Measurements from ENCODE around the gene PANX2. TPM values are rescaled to one million over a fixed set of nuclear protein-coding genes. Genes with fewer than 3 reads are reported as not detected.

Gene PANX2
- total RNA-seq, 3 donors from 2014 or later, result 1.1 to 2.9 (median 1.4) TPM

DNA sequence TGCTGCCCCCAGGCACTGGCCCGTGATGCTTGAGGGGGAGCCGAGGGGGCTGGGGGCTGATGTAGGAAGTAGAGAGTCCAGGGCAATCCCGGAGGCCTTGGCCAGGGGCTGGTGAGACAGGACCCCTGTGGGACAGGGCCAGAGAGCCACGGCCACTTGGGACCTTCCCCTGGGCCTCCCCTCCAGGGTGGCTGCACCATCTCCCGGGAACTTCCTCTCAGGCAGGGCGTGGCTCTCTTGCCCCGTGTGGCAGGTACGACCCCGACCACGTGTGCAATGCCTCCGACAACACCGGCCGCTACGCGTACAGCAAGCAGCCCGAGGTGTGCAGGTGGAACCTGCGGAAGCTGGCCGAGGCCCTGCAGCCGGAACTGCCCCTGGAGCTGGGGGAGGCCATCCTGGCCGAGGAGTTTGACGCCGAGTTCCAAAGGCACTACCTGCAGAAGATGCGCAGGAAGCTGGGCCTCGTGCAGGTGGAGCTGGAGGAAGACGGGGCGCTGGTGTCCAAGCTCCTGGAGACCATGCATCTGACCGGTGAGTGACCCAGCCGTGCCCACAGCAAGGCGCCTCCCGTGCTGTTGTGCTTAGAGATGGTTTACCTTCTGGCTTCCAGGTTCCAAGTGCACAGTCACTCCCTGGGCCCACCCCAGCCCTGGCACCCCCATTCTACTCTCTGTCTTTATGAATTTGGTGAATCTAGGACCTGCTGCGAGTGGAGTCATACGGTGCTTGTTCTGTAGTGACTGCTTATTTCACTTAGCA is 40.0 kb downstream of the PANX2 start:
- ATAC-seq, result no peak

DNA sequence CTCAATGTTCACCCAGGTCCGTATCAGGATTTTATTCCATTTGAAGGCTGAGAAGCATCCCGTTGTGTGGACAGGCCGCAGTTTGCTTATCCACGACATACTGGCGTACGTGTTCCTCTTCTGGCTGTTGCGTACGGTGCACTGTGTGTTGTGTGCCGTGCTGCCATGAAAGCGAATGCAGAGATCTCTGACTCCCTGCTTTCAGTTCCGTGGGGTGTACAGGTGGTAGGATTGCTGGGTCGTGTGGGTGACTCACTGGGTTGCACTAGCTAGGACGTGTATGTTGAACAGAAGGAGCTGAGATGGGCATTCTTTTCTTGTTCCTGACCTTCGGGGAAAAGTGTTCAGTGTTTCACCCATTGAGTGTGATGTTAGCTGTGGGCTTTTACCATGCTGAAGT is 40.6 kb downstream of the PANX2 start:
- no peaks in the 10 kb centered on the region for H3K9me3 Mint-ChIP-seq
- peaks cover 16% of the 10 kb centered on the region for H3K4me1 Mint-ChIP-seq (ENCODE audit: low read depth)
- no peak overlapping the region for H3K4me3 Mint-ChIP-seq
- ATAC-seq (no peak), DNase-seq (no peak)
- peaks cover 28% of the 10 kb centered on the region for H3K36me3 Mint-ChIP-seq (ENCODE audit: insufficient read depth)
- no peaks in the 10 kb centered on the region for H3K27me3 Mint-ChIP-seq (ENCODE audit: low read depth)

More for the DNA sequence above, 40.0 kb downstream of the PANX2 start:
- Mint-ChIP-seq H3K36me3 (ENCODE audit: insufficient read depth) (peaks cover 23% of the 10 kb centered on the region), H3K9me3 (no peaks in the 10 kb centered on the region), H3K4me1 (ENCODE audit: low read depth) (peaks cover 16% of the 10 kb centered on the region), H3K27me3 (ENCODE audit: low read depth) (no peaks in the 10 kb centered on the region), H3K4me3 (no peak overlapping the region)
- DNase-seq, result no peak

DNA sequence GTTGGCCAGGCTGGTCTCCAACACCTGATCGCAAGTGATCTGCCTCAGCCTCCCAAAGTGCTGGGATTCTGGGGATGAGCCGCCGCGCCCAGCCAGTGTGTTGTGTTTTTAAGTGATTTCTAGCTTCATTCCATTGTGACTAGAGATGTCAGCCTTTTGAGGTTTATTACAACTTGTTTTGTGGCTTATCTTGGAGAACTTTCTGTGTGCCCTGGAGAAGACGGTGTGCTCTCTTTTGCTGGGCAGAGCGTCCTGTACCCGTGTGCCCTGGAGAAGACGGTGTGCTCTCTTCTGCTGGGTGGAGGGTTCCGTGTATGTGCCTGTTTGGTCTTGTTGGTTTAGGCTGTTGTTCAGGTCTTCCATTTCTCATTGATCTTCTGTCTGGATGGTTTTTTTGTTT is 42.7 kb downstream of the PANX2 start:
- H3K36me3 Mint-ChIP-seq (ENCODE audit: insufficient read depth), result peaks cover 32% of the 10 kb centered on the region
- H3K9me3 Mint-ChIP-seq, result no peaks in the 10 kb centered on the region
- H3K4me1 Mint-ChIP-seq (ENCODE audit: low read depth), result peaks cover 16% of the 10 kb centered on the region
- DNase-seq (no peak), ATAC-seq (no peak)
- no peak overlapping the region for H3K4me3 Mint-ChIP-seq
- no peaks in the 10 kb centered on the region for H3K27me3 Mint-ChIP-seq (ENCODE audit: low read depth)

DNA sequence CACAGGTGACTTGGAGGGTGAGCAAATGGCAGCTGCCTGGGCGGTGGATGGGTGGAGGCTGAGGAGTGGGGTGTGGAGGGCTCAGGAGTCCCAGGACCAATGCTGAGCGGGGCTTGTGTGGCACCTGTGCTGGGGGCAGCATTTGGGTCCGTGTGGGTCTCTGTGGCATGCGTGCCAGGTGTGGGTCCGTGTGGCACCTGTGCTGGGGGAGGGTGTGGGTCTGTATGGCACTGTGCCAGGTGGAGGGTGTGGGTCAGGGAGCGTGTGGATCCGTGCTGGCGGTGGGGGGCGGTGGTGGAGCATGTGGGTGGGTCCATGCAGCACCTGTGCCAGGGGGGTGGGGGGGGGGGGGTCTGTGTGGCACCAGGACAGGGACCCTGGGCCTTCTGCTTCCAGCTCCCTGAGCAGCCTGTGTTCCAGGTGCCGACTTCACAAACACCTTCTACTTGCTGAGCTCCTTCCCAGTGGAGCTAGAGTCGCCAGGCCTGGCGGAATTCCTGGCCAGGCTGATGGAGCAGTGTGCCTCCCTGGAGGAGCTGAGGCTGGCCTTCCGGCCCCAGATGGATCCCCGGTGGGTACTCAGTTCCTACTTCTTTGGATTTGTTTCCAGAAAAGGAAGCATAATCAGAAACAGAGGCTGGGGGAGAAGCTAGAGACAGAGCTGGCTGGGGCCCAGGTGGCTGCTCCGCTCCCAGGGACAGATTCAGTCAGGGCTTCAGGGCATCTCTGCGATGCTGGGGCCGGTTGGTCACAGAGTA is 44.9 kb downstream of the PANX2 start:
- no peak for DNase-seq
- no peak for ATAC-seq
- Mint-ChIP-seq H3K36me3 (ENCODE audit: insufficient read depth) (peaks cover 28% of the 10 kb centered on the region), H3K4me3 (no peak overlapping the region), H3K27me3 (ENCODE audit: low read depth) (no peaks in the 10 kb centered on the region), H3K9me3 (no peaks in the 10 kb centered on the region), H3K4me1 (ENCODE audit: low read depth) (peaks cover 12% of the 10 kb centered on the region)

DNA sequence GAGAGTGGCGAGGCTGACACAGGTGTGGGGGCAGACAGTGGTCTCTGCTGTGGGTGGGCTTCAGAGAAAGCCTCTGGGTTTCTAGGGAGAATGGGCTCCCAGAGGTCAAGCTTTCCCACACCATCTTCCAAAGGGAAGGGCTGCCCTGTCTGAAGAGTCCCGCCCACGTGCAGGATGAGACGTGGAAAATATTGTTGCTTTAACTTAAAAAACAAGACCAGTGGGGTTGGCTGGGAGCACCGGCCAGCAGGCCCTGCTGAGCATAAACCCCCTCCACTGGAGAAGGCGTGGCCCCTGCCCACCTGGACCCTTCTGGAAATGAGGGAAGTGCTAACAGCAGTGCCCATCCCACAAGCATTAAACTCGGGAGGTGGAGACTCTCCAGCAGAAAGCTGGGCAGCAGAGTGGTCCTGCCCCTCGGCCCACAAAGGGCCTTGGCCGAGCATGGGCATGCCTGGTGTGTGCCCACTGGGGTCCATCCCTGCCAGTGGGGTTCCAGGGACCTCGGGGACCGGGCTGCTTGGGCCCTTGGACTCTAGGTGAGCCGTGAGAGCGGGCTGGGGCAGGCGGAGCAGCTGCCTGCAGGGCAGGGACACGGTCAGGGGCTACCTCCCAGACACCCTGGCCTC is 45.6 kb downstream of the PANX2 start:
- H3K9me3 Mint-ChIP-seq, result no peaks in the 10 kb centered on the region
- peaks cover 27% of the 10 kb centered on the region for H3K36me3 Mint-ChIP-seq (ENCODE audit: insufficient read depth)
- H3K4me3 Mint-ChIP-seq, result no peak overlapping the region
- no peak for DNase-seq
- ATAC-seq, result no peak
- H3K4me1 Mint-ChIP-seq (ENCODE audit: low read depth), result peaks cover 11% of the 10 kb centered on the region
- H3K27me3 Mint-ChIP-seq (ENCODE audit: low read depth), result no peaks in the 10 kb centered on the region

DNA sequence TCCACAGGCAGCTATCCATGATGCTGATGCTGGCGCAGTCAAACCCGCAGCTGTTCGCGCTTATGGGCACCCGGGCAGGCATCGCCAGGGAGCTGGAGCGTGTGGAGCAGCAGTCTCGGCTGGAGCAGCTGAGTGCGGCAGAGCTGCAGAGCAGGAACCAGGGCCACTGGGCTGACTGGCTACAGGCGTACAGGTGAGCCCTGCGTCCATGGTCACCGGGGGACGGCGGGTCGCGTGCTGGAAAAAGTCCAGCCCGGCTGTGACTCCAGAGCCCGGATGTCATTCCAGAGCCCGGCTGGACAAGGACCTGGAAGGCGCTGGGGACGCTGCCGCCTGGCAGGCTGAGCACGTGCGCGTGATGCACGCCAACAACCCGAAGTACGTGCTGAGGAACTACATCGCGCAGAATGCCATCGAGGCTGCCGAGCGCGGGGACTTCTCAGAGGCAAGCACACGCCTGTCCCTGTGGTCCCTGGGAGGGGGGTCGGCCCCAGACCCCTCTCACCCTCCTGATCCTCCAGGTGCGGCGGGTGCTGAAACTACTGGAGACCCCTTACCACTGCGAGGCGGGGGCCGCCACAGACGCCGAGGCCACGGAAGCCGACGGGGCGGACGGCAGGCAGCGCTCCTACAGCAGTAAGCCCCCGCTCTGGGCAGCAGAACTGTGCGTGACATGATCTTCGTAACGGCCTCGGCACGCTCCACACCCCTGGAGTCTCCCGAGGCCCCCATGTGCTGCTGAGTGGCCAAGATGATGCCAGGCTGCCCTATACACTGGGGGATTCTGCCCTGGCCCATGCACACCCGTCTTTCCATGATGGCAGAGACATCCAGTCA is 46.4 kb downstream of the PANX2 start:
- no peaks in the 10 kb centered on the region for H3K9me3 Mint-ChIP-seq
- DNase-seq, result no peak
- no peak overlapping the region for H3K4me3 Mint-ChIP-seq
- peaks cover 25% of the 10 kb centered on the region for H3K36me3 Mint-ChIP-seq (ENCODE audit: insufficient read depth)
- peaks cover 10% of the 10 kb centered on the region for H3K4me1 Mint-ChIP-seq (ENCODE audit: low read depth)
- H3K27me3 Mint-ChIP-seq (ENCODE audit: low read depth), result no peaks in the 10 kb centered on the region
- ATAC-seq, result peak in 1 of 2 donors; percentile 16

DNA sequence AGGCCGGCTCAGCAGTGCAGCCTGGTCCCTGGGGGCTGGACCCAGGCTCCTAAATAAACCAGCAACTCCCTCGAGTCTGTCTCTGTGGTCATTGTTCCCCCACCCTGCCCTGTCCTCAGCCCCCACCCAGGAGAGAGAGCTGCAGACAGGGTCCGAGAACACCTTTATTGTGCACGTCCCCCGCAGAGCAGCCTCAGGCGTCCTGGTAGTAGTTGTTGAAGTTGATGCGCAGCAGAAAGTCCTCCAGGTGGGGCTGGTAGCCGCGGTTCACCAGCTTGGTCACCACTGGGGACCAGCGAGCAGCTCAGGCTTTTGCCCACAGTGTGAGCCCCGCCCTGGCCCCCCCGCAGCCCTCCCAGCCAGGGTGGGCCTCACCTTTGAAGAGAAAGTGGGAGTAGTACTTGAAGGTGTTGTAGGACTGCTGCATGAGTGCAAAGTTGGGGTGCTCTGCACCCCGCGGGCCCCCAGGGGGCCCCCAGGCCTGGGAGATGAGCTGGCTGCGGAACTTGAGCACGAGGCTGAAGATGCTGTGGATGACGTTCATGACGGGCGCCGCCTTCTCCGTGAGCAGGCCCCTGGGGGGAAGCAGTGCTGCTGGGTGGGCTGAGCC is 47.1 kb downstream of the PANX2 start:
- H3K36me3 Mint-ChIP-seq (ENCODE audit: insufficient read depth), result peaks cover 23% of the 10 kb centered on the region
- ATAC-seq, result no peak

DNA sequence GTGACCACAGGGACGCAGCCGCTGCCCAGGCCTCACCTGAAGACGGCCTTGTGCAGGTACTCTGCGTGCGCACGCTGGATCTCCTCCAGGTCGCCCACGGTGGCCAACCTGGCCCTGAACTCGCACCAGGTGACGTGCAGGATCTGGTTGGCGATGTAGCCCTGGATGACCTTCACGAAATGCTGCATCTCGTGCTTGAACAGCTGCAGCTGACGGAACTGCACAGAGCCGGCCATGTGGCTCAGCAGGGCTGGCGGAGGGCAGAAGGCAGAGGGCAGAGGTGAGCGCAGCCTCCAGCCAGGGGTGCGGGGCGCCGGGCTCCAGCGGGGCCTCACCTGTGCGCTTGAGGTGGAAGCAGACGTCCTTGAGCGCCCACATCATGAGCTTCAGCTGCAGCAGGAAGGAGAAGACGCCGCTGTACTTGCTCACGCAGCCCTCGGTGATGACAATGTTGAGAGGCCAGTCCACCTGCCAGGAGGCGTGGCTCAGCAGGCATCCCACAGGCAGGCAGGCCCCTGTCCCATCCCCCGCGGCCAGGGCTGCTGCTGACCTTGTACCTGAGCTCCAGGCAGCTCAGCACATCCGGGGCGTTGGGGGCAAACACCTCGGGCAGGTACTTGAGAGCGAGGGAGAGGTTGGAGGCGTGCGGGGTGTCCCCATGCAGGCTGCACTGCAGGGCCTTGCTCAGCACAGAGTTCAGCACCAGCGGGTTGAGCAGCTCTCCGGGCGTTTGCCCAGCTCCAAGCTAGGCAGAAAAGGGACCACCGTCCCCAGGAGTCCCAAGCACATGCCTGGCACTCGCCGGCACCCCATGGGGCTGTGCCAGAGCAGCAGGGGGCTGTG is 47.8 kb downstream of the PANX2 start:
- no peak for DNase-seq
- peaks cover 4% of the 10 kb centered on the region for H3K4me1 Mint-ChIP-seq (ENCODE audit: low read depth)
- H3K27me3 Mint-ChIP-seq (ENCODE audit: low read depth), result no peaks in the 10 kb centered on the region
- no peak overlapping the region for H3K4me3 Mint-ChIP-seq
- ATAC-seq, result no peak
- H3K9me3 Mint-ChIP-seq, result no peaks in the 10 kb centered on the region
- H3K36me3 Mint-ChIP-seq (ENCODE audit: insufficient read depth), result peaks cover 25% of the 10 kb centered on the region

More for the DNA sequence above, 47.1 kb downstream of the PANX2 start:
- Mint-ChIP-seq H3K4me3 (no peak overlapping the region), H3K4me1 (ENCODE audit: low read depth) (peaks cover 7% of the 10 kb centered on the region), H3K27me3 (ENCODE audit: low read depth) (no peaks in the 10 kb centered on the region), H3K9me3 (no peaks in the 10 kb centered on the region)
- no peak for DNase-seq

DNA sequence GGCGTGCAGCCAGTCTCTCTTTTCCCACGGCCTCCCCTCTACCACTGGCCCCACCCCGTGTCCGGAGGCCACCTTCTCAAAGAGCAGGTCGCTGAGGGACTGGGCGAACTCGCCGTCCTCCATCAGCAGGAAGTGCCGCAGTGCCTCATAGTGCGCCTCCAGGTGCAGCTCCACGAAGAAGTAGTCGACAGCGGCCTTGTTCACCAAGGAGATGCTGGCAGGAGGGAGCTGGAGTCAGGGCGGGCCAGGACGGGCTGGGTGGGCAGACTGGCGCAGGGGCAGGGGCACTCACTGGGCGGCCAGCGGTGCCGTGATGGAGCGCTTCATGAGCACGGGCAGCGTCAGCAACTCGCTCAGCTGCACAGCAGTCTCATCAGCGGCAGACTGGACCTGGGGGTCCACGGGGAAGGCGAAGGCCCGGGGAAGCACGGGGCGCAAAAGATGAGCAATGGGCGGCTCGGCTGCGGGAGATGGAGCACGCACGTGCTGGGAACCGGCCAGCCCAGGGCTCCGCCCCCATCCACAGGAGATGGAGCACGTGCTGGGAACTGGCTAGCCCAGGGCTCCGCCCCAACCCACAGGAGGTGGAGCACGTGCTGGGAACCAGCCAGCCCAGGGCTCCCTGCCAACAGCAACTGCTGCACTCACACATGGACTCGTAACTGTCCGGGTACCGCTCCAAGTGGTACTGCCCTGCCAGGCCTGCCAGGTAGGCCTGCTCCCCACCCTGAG is 48.6 kb downstream of the PANX2 start:
- Mint-ChIP-seq H3K4me1 (ENCODE audit: low read depth) (peaks cover 4% of the 10 kb centered on the region), H3K4me3 (no peak overlapping the region), H3K27me3 (ENCODE audit: low read depth) (no peaks in the 10 kb centered on the region), H3K36me3 (ENCODE audit: insufficient read depth) (peaks cover 26% of the 10 kb centered on the region), H3K9me3 (no peaks in the 10 kb centered on the region)
- ATAC-seq (no peak), DNase-seq (no peak)

DNA sequence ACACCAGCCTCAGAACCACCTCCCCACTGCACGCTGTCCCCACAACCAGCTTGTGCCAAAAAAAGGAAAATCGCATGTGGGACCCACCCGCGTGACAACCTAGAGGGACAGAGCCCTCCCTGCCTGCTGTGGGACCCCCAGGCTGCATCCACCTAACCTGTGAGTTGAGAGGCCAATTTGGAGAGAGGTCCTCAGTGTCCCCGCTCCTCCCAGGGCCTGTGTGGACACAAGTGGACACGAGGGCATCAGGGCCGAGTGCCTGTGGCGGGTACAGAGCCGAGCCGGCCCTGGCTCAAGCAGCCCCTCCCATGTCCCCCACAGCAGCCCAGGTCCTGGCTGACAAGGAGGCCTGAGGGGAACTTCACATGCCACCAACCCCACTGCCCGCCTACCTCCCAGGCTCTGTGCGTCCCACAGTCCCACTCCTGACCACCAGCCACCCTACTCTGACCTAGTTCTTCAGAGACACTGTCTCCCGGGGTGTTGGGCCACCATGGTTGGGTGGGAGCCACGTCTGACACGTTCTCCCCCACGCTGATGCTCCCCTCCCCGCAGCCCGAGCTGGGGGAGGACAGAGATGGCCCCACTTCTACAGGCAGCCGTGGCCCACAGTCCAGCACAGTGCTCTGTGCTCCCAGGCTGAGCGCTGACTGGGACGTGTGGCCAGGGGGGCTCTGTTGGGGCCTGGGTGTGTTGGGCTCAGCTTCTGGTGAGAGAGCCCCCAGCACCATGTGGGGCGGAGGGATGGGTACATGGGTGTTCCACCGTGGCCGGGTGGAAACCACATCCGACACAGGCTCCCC is 49.5 kb downstream of the PANX2 start:
- Mint-ChIP-seq H3K36me3 (ENCODE audit: insufficient read depth) (peaks cover 23% of the 10 kb centered on the region), H3K4me3 (no peak overlapping the region), H3K27me3 (ENCODE audit: low read depth) (no peaks in the 10 kb centered on the region), H3K4me1 (ENCODE audit: low read depth) (no peaks in the 10 kb centered on the region), H3K9me3 (no peaks in the 10 kb centered on the region)
- no peak for DNase-seq
- no peak for ATAC-seq

DNA sequence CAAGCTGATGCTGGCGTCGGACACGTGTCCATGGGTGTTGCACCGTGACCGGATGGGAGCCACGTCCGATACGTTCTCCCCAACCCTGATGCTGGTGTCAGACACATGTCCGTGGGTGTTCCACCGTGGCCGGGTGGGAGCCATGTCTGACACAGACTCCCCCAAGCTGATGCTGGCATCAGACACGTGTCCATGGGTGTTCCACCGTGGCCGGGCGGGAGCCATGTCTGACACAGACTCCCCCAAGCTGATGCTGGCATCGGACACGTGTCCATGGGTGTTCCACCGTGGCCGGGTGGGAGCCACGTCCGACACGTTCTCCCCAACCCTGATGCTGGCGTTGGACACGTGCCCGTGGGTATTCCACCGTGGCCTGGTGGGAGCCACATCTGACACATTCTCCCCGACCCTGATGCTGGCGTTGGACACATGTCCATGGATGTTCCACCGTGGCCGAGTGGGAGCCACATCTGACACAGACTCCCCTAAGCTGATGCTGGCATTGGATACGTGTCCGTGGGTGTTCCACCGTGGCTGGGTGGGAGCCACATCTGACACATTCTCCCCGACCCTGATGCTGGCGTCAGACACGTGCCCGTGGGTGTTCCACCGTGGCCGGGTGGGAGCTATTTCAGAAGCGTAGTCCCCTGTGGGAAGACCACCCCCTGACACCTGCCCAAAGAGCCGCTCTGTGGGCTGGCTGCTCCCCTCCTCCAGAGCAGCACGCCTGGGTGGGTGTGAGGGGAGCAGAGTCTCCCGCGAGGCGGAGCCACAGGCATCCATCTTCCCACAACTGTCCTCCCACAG is 50.3 kb downstream of the PANX2 start:
- H3K27me3 Mint-ChIP-seq (ENCODE audit: low read depth), result no peaks in the 10 kb centered on the region
- no peak overlapping the region for H3K4me3 Mint-ChIP-seq
- H3K4me1 Mint-ChIP-seq (ENCODE audit: low read depth), result no peaks in the 10 kb centered on the region
- DNase-seq (no peak), ATAC-seq (no peak)
- no peaks in the 10 kb centered on the region for H3K9me3 Mint-ChIP-seq
- H3K36me3 Mint-ChIP-seq (ENCODE audit: insufficient read depth), result peaks cover 23% of the 10 kb centered on the region

All from activated T-cell treated with anti-CD3 and anti-CD28 coated beads, Interleukin-2, amount 50 U/mL, for 4 hours (primary cell).